Head of caudate nucleus (tissue), 42 donors: ENCODE data around the gene ULBP3.
"Not testable (repeated sequence)": the region's sequence is repeated elsewhere in the genome, so short reads cannot be mapped to it uniquely, and the experiment has no call there.

Source experiments
- DNase-seq, 42 donors: peaks; one replicate each; pipeline versions ENCODE4 v3.0.0 to v3.0.0-alpha.2; 2020 to 2021; ENCODE audit warnings: mixed read lengths in 7 of 42
- intact Hi-C: fragments of 100-400 bp; cut with DNase I; formaldehyde crosslinking; loops from one replicate; pipeline ENCODE4 v1.15.0; 2022

ULBP3 gene

GRCh38 chr6:150081702-150082101 lies 12.8 kb upstream of the ULBP3 start:
- DNase-seq, result no peak
- intact Hi-C loops, result loop anchor here (5.0 to 10.0 kb wide), 2 partner anchors 246 to 313 kb away; no protein-coding TSS in a partner anchor

GRCh38 chr6:150079604-150080003 lies 10.7 kb upstream of the ULBP3 start:
- intact Hi-C loops, result loop anchor here (5.0 to 10.0 kb wide), 2 partner anchors 248 to 315 kb away; no protein-coding TSS in a partner anchor
- no peak for DNase-seq

GRCh38 chr6:150078788-150079187 lies 9.9 kb upstream of the ULBP3 start:
- intact Hi-C loops, result no loop called here
- DNase-seq, result no peak

- intact Hi-C loops, result no loop called here
Observed at GRCh38 chr6:150076196-150076893, 7.4 kb upstream of the ULBP3 start.

GRCh38 chr6:150075034-150075421 lies 6.1 kb upstream of the ULBP3 start:
- DNase-seq, result no peak
- intact Hi-C loops, result no loop called here

More at GRCh38 chr6:150076196-150076893, 7.4 kb upstream of the ULBP3 start:
- no peak for DNase-seq

- intact Hi-C loops, result loop anchor here (5.0 kb wide), 1 partner anchor 263 kb away; no protein-coding TSS in a partner anchor
- not testable (repeated sequence) for DNase-seq
Observed at GRCh38 chr6:150074396-150075033, 5.6 kb upstream of the ULBP3 start.

GRCh38 chr6:150072201-150072600 lies 3.3 kb upstream of the ULBP3 start:
- DNase-seq, result no peak
- intact Hi-C loops, result loop anchor here (5.0 kb wide), 1 partner anchor 265 kb away; no protein-coding TSS in a partner anchor

GRCh38 chr6:150070236-150070818 lies 1.4 kb upstream of the ULBP3 start:
- intact Hi-C loops, result loop anchor here (5.0 kb wide), 1 partner anchor 267 kb away; no protein-coding TSS in a partner anchor
- no peak for DNase-seq

GRCh38 chr6:150069706-150070105 lies 785 bp upstream of the ULBP3 start:
- peak in 28 of 42 donors; percentile 18 to 68 (median 38) for DNase-seq
- intact Hi-C loops, result loop anchor here (5.0 kb wide), 1 partner anchor 268 kb away; no protein-coding TSS in a partner anchor

GRCh38 chr6:150068151-150068550 lies 770 bp downstream of the ULBP3 start:
- intact Hi-C loops, result no loop called here
- no peak for DNase-seq

GRCh38 chr6:150065083-150065482 lies 3.8 kb downstream of the ULBP3 start:
- DNase-seq, result no peak
- intact Hi-C loops, result no loop called here

GRCh38 chr6:150063640-150064039 lies 5.3 kb downstream of the ULBP3 start:
- DNase-seq, result no peak

GRCh38 chr6:150059973-150060372 lies 8.9 kb downstream of the ULBP3 start:
- DNase-seq, intact Hi-C loops: not testable (repeated sequence)

More at GRCh38 chr6:150063640-150064039, 5.3 kb downstream of the ULBP3 start:
- intact Hi-C loops, result no loop called here

- intact Hi-C loops, result no loop called here
- no peak for DNase-seq
Observed at GRCh38 chr6:150058986-150059385, 9.9 kb downstream of the ULBP3 start.

GRCh38 chr6:150058231-150058792 lies 10.6 kb downstream of the ULBP3 start:
- no peak for DNase-seq
- intact Hi-C loops, result no loop called here

GRCh38 chr6:150057501-150057951 lies 11.4 kb downstream of the ULBP3 start:
- no peak for DNase-seq
- intact Hi-C loops, result no loop called here

GRCh38 chr6:150056916-150057315 lies 12.0 kb downstream of the ULBP3 start:
- intact Hi-C loops, result no loop called here
- no peak for DNase-seq

GRCh38 chr6:150056156-150056555 lies 12.8 kb downstream of the ULBP3 start:
- intact Hi-C loops, result no loop called here
- DNase-seq, result no peak

- DNase-seq, result no peak
- intact Hi-C loops, result no loop called here
Observed at GRCh38 chr6:150055131-150055530, 13.8 kb downstream of the ULBP3 start.

- no peak for DNase-seq
- intact Hi-C loops, result no loop called here
Observed at GRCh38 chr6:150053450-150053849, 15.5 kb downstream of the ULBP3 start.
